KMS-11 (cell line): ENCODE measurements around the gene BBC3.
"Not testable (repeated sequence)": the region's sequence is repeated elsewhere in the genome, so short reads cannot be mapped to it uniquely, and the experiment has no call there.

ENCODE experiments used
- H2AFZ ChIP-seq: fragments of 200-600 bp; sonication (generic); 2 replicates; pipeline ENCODE4 v1.6.1; 2016; ENCODE audit warnings: antibody characterized with exemption, mixed run types, low read depth
- H3K27ac ChIP-seq: fragments of 200-600 bp; sonication (generic); 2 replicates; pipeline ENCODE4 v1.6.1; 2016; ENCODE audit warnings: mild to moderate bottlenecking, mixed run types
- H3K27me3 ChIP-seq: fragments of 200-600 bp; sonication (generic); 2 replicates; pipeline ENCODE4 v1.6.1; 2017; ENCODE audit warnings: mild to moderate bottlenecking, low read depth, mixed run types, moderate library complexity; ENCODE audit not compliant: insufficient read depth
- H3K36me3 ChIP-seq: fragments of 200-600 bp; sonication (generic); 2 replicates; pipeline ENCODE4 v1.6.1; 2017; ENCODE audit warnings: mild to moderate bottlenecking, mixed run types; ENCODE audit not compliant: insufficient read depth
- H3K4me1 ChIP-seq: fragments of 200-600 bp; sonication (generic); 2 replicates; pipeline ENCODE4 v1.6.1; 2016; ENCODE audit warnings: mild to moderate bottlenecking, low read depth, mixed run types; ENCODE audit not compliant: poor library complexity, severe bottlenecking
- H3K4me2 ChIP-seq: fragments of 200-600 bp; sonication (generic); 2 replicates; pipeline ENCODE4 v1.7.0; 2016; ENCODE audit warnings: mild to moderate bottlenecking, mixed run types
- H3K4me3 ChIP-seq: fragments of 200-600 bp; sonication (generic); IDR thresholded peaks from 2 replicates; pipeline ENCODE4 v1.6.1; 2017; ENCODE audit warnings: low read depth, low read length, mixed read lengths; ENCODE audit not compliant: insufficient read depth
- H3K79me2 ChIP-seq: fragments of 200-600 bp; sonication (generic); 2 replicates; pipeline ENCODE4 v1.6.1; 2016; ENCODE audit warnings: low read depth, mixed run types; ENCODE audit not compliant: insufficient read depth
- H3K9ac ChIP-seq: fragments of 200-600 bp; sonication (generic); 2 replicates; pipeline ENCODE4 v1.6.1; 2016; ENCODE audit warnings: mild to moderate bottlenecking, mixed run types
- H4K20me1 ChIP-seq: fragments of 200-600 bp; sonication (generic); 2 replicates; pipeline ENCODE4 v1.6.1; 2016; ENCODE audit warnings: mild to moderate bottlenecking, mixed run types; ENCODE audit not compliant: insufficient read depth
- CTCF ChIP-seq: fragments of 200-600 bp; sonication (generic); conservative IDR thresholded peaks from 2 replicates; pipeline ENCODE4 v1.6.1; 2017; ENCODE audit warnings: low read depth, mild to moderate bottlenecking, antibody characterized with exemption, low read length, moderate library complexity, mixed read lengths

Gene BBC3, protein sequence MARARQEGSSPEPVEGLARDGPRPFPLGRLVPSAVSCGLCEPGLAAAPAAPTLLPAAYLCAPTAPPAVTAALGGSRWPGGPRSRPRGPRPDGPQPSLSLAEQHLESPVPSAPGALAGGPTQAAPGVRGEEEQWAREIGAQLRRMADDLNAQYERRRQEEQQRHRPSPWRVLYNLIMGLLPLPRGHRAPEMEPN

GRCh38 chr19:47230921-47231214 lies at the start of gene BBC3:
TSS of gene BBC3 (minus strand) at chr19:47231199. CDS start at chr19:47228431, 2,768 bp downstream.
- peaks cover 42% of the 10 kb centered on the region for H3K4me1 ChIP-seq
- peak within 1 kb of the TSS; percentile 79; the same call in 1 of the 2 replicates for H2AFZ ChIP-seq
- H4K20me1 ChIP-seq: no peaks in the 10 kb centered on the region
- TF ChIP-seq CTCF: no peak
- peak within 1 kb of the TSS; percentile 44; the same call in 1 of the 2 replicates for H3K27ac ChIP-seq
- H3K27me3 ChIP-seq: peaks cover 6% of the 10 kb centered on the region; the same call in 1 of the 2 replicates
- peak within 1 kb of the TSS; percentile 44; the same call in 1 of the 2 replicates for H3K9ac ChIP-seq
- no peaks in the 10 kb centered on the region for H3K36me3 ChIP-seq
- H3K4me3 ChIP-seq: no peak within 1 kb of the TSS
- peak within 1 kb of the TSS; percentile 97 for H3K4me2 ChIP-seq
- H3K79me2 ChIP-seq: no peaks in the 10 kb centered on the region

DNA sequence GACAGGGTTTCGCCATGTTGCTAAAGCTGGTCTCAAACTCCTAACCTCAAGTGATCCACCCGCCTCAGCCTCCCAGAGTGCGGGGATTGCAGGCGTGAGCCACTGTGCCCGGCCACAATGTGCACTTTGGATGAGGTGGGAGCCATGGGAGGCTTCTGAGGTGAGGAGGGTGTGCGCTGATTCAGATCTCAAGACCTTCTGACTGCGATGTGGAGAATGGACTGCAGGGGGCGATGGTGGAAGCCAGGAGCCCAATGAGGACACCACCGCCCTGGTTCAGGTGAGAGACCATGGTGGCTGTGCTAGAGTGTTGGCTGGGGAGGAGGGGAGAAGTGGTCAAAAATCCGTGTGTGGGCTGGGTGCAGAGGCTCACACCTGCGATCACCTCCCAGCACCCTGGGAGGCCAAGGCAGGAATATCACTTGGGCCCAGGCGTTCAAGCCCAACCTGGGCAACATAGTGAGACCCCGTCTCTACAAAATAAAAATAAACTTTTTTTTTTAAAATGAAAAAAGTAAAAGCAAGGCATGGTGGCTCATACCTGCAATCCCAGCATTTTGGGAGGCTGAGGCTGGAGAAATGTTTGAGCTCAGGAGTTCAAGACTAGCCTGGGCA lies 49.3 kb upstream of the BBC3 start:
- H3K79me2 ChIP-seq: no peaks in the 10 kb centered on the region
- H4K20me1 ChIP-seq: no peaks in the 10 kb centered on the region
- TF ChIP-seq CTCF: peak; percentile 61
- no peaks in the 10 kb centered on the region for H3K36me3 ChIP-seq
- no peak overlapping the region for H3K4me3 ChIP-seq
- no peak overlapping the region for H3K4me2 ChIP-seq
- no peak overlapping the region for H3K27ac ChIP-seq
- H3K9ac ChIP-seq: no peak overlapping the region
- H2AFZ ChIP-seq: no peak overlapping the region
- H3K4me1 ChIP-seq: peaks cover 6% of the 10 kb centered on the region
- H3K27me3 ChIP-seq: no peaks in the 10 kb centered on the region

DNA sequence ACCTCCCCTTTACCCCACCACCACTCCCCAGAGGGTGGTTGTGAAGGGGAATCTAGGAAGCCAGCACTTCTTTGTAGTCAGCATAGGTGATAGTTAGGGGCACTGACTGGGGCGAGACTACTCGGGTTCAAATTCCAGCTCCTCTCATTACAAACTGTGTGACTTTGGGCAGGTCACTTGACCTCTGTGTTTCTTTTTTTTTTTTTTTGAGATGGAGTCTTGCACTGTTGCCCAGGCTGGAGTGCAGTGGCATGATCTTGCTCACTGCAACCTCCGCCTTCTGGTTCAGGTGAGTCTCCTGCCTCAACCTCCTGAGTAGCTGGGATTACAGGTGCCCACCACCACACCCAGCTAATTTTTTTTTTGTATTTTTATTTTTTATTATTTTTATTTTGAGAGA lies 45.5 kb upstream of the BBC3 start:
- H3K9ac ChIP-seq, H3K27ac ChIP-seq: not testable (repeated sequence)

DNA sequence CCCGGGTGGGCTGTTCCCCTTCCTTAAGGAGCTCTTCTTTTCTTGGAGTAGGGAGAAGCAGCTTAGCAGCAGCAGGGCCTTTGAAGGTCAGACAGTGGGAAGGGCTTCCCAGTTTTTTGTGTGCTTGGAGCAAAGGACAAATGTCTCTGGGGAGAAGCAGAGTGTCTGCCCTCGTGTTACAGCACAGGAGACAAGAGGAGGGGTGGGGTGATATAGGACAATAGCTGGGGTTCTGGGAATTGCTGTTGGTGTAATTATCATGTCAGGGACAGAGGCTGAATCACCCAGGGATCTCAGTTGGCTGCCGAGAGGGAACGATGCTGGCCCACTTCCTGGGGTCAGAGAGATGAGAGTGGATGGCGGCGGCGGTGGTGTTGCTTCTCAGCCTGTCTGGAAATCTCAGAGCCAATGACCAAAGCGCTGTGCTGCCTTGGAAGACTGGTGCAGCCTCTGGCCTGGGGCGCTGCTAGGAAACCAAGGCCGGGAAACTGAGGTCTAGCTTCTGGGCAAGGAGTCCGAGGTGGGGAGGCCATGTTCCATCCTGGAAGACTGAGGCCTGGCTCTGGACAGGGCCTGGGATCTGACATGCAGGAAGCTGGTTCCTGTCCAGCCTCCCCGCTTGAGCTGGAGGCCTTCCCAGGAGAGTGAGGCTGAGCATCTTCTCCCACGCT lies 44.9 kb upstream of the BBC3 start:
- TF ChIP-seq CTCF: no peak
- peak overlapping the region; percentile 83 for H3K4me2 ChIP-seq
- H3K27ac ChIP-seq: no peak overlapping the region
- H3K9ac ChIP-seq: no peak overlapping the region
- H3K4me1 ChIP-seq: peaks cover 10% of the 10 kb centered on the region
- no peaks in the 10 kb centered on the region for H3K79me2 ChIP-seq
- no peak overlapping the region for H2AFZ ChIP-seq
- H3K27me3 ChIP-seq: no peaks in the 10 kb centered on the region
- H4K20me1 ChIP-seq: no peaks in the 10 kb centered on the region
- H3K36me3 ChIP-seq: no peaks in the 10 kb centered on the region
- H3K4me3 ChIP-seq: no peak overlapping the region

More for the DNA sequence above, 45.5 kb upstream of the BBC3 start:
- H3K36me3 ChIP-seq, H3K4me2 ChIP-seq, H2AFZ ChIP-seq, H3K4me3 ChIP-seq, H3K4me1 ChIP-seq, H3K79me2 ChIP-seq, H3K27me3 ChIP-seq, H4K20me1 ChIP-seq: not testable (repeated sequence)
